Ramos (cell line): ENCODE data around the gene ESR1.
"Not testable (repeated sequence)": the region's sequence is repeated elsewhere in the genome, so short reads cannot be mapped to it uniquely, and the experiment has no call there.

Source experiments
- in situ Hi-C: fragments of 300-500 bp; cut with MboI; formaldehyde crosslinking; loops from one replicate; pipeline ENCODE4 v1.14.3; 2022; ENCODE audit warnings: low sequenced_read_pairs; ENCODE audit not compliant: unreplicated experiment

Gene ESR1

DNA sequence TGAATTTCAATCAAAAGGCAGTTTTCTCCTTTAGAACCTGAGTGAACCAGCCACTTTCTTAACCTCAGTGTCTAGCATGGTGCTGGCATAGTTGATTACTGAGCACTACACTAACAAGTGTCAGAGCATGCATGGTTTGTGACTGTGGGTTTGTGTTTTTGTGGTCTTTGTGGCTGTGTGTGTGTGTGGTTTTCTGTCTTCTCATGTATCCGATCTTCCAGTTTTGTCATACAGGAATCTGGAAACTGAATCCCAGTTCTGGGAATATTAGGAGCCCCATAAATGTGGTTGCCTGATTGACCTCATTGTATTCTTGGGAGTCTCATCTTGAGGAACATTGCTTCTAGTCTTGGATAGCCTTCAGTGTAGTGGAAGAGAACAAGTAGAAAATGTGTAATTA is 73.7 kb downstream of the ESR1 start:
- in situ Hi-C loops = no loop called here

DNA sequence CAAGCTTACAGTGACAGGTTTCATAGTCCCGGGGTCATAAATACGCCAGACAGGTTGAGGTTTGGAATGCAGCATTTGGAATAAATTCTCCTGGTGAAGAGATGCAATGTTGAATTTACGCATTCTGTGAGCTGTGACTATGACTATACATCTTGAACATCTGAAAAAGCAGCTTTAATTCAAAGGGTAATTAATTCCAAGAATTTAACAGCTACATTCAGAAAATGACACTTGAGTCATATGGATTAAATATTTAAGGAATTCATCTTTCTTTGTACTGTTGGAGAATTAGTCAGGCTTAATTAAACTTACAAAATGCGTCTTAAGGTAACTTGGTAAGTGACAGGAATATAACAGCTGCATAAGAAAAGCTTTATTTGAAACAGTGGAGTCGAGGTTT is 74.7 kb downstream of the ESR1 start:
- in situ Hi-C loops = no loop called here

DNA sequence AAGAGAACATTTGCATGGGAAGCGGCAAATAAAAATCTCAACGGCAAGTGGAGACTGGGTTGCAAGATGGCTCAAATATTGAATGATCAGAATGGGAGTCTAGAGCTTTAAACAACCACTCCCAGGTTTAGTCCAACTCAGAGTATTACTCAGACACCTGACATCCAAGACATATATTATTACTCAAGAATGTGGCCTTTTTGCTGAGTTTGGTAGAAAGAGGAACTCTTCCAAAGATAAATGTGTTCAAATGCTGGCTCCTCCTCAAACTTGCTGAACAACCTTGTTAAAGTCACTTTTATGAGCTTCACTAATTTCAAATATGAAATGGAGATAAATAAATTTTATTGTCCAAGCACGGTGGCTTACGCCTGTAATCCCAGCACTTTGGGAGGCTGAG is 77.8 kb downstream of the ESR1 start:
- in situ Hi-C loops = no loop called here

DNA sequence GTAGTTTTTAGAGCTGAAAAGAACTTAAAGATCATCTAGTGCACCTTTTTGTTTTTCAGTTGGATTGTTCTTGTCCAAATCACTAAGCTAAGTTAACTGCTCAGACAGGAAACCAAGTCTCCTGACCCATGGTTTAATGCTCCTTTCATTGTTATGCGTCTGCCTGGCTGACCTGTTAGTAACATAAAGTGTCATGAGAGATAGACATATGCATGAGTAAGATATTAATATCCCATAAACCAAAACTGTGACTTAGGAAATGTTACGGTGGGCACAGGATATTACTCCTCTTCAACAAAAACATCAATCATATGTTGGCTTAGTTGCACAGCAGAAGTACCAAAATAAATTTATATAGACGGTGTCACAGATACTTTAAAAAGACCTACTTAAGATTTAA is 84.0 kb downstream of the ESR1 start:
- in situ Hi-C loops = no loop called here

DNA sequence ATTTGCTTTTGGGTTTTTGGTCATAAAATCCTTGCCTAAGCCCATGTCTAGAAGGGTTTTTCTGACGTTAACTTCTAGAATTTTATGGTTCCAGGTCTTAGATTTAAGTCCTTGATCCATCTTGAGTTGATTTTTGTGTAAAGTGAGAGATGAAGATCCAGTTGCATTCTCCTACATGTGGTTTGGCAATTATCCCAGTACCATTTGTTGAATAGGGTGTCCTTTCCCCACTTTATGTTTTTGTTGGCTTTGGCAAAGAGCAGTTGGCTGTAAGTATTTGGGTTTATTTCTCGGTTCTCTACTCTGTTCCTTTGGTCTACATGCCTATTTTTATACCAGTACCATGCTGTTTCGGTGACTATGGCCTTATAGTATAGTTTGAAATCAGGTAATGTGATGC is 86.9 kb downstream of the ESR1 start:
- in situ Hi-C loops = not testable (repeated sequence)

DNA sequence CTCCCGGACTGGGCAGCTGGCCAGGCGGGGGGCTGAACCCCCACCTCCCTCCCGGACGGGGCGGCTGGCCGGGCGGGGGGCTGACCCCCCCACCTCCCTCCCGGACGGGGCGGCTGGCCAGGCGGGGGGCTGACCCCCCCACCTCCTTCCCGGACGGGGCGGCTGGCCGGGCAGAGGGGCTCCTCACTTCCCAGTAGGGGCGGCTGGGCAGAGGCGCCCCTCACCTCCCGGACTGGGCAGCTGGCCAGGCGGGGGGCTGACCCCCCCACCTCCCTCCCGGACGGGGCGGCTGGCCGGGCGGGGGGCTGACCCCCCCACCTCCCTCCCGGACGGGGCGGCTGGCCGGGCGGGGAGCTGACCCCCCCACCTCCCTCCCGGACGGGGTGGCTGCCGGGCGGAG is 91.7 kb downstream of the ESR1 start:
- in situ Hi-C loops = not testable (repeated sequence)

DNA sequence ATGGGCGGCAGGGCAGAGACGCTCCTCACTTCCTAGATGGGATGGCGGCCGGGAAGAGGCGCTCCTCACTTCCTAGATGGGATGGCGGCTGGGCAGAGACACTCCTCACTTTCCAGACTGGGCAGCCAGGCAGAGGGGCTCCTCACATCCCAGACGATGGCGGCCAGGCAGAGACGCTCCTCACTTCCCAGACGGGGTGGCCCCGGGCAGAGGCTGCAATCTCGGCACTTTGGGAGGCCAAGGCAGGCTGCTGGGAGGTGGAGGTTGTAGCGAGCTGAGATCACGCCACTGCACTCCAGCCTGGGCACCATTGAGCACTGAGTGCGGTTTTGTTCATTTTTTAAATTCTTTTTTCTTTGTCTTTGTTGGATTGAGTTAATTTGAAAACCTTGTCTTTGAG is 92.3 kb downstream of the ESR1 start:
- in situ Hi-C loops = not testable (repeated sequence)

DNA sequence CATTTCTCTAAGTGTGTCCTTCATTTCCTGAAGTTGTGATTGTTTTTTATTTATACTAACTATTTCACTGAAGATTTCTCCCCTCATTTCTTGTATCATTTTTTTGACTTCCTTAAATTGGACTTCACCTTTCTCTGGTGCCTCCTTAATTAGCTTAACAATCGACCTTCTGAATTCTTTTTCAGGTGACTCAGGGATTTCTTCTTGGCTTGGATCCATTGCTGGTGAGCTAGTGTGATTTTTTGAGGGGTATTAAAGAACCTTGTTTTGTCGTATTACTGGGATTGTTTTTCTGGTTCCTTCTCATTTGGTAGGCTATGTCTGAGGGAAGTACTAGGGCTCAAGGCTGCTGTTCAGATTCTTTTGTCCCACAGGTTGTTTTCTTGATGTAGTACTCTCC is 92.8 kb downstream of the ESR1 start:
- in situ Hi-C loops = no loop called here

DNA sequence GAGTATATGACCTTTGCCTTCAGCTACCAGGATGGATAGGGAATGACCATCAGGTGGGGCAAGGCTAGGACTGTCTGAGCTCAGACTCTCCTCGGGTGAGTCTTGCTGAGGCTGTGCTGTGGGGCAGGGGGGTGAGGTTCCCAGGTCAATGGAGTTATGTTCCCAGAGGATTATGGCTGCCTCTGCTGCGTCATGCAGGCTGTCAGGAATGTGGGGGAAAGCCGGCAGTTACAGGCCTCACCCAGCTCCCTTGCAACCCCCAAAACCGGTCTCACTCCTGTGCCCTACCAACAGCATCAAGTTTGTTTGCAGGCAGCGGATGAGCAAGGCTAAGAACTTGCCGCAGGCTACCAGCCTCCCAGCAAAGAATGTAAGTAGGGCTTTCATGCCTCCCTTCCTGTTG is 93.5 kb downstream of the ESR1 start:
- in situ Hi-C loops = no loop called here

DNA sequence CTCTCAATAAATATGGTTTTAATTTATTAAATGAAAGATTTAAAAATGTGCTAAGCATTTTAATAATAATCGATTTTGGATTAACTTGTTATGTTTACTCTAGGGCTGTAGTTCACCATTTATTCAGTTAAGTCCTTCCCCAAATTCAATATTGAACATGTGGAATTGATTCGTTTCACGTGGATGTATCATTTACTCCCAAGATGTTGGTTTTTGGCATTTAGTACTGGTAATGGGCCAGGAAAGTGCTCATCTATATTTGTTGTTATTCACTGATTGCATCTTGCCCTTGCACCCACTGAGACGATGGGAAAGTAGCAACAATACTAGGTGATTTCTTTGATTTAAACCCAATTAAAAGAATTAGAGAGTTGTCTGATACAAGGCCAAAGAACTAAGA is 97.1 kb downstream of the ESR1 start:
- in situ Hi-C loops = no loop called here

DNA sequence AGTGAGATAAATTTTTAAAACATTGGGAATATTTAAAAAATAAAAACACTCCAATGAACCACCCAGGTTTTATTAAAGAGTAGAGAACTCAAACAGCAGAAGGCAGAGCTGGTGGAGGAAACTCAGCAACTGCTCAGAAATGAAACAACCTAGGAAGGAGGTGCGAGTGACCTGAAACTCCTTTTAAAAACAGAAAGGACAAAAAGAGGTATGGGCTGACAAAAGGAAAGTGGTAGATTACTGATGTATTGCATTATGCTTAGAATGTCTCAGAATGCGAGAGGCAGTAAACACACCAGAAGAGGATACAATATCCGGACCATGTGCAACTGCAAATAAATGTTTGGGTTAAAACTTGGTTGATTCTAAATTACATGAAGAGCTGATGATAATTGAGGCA is 97.6 kb downstream of the ESR1 start:
- in situ Hi-C loops = no loop called here

DNA sequence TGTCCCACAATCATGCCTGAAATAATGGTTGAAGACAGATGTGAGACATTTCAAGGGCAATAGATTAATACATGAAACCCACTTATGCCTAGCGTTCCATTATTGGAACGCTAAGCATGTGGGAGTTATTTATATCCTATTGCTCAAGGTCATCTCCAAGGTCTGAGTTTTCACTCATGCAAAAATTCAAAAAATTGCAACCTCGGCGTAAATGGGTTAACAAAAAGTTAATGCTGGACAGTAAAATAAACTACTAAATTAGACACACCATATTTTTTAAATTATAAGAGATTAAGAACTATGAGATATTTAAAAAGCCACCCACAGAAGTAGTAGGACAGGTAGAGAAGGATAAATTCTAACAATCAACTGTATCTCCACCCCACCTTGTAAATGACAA is 98.4 kb downstream of the ESR1 start:
- in situ Hi-C loops = no loop called here

DNA sequence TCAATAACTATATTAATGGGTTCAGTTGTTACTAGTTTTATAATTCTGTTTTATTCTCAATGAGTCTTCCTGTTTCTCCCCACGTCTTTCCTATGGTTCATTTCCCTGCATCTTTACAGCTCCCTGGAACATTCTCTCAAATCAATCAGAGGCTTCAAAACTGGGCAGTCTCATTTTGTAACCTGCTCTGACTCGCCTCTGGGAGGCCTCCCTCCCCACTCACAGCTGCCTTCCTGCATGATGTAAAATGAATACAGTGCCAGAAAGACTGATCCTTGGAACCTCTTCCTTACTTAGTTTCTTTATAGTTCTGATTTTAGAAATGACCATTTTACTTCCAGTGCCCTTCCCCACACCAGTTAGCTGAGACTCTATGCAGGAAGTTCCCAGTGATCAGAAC is 103.9 kb downstream of the ESR1 start:
- in situ Hi-C loops = no loop called here

DNA sequence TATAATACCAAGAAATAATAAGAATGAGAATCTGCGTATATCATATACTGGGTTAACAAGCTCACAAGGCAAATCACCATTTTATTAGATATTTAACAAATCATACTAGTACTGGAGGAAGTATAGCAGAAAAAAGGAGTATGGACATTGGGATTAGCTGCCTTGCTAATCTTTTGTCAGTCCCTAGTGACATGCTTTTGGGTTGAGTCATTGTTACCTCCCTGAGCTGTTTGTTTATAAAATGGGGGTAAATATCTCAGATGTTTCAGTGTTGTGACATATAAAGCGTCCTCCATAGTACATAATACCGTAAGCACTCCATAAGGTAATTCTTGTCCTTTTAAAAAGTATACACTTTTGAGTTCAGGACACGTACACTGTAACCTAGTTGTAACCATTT is 107.0 kb downstream of the ESR1 start:
- in situ Hi-C loops = no loop called here

DNA sequence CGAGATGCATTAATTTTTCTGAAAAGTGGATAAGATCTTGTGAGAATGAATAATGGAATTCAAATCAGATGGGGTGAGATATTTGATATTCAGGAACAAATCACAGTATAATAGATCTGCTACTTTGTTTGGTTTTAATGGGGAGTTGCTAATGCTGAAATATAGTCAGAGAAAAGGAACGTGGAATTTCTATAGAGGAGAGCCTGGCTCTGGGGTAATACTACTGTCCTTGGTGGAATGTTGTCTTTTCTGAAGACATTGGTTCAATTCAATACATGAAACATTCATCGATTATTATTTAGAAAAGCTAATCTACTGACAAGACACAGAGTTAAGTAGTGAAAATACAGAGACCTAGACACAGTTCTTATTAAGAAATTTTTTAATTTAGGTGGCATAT is 108.6 kb downstream of the ESR1 start:
- in situ Hi-C loops = no loop called here

DNA sequence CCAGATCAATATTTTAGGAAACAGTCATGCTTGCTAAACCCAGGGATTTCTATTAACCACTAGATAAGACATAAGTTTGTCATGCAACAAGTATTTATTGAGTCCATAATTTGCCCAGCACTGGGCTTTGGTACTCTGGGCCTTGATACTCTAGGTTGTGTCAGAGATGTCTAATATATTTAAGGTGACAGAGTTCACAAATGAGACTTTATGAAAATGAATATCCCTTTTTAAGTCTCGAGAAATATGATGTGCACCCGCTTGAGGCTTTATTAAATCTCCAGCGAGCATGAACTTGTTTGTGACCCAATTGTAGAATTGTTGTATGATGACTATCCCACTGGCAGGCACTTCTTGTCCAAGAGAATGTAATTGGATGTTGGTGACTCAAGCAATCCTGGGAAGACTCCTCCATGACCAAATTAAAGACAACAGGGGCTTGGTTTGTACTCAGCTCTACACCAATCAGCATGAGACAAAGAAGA is 109.2 kb downstream of the ESR1 start:
- in situ Hi-C loops = no loop called here

DNA sequence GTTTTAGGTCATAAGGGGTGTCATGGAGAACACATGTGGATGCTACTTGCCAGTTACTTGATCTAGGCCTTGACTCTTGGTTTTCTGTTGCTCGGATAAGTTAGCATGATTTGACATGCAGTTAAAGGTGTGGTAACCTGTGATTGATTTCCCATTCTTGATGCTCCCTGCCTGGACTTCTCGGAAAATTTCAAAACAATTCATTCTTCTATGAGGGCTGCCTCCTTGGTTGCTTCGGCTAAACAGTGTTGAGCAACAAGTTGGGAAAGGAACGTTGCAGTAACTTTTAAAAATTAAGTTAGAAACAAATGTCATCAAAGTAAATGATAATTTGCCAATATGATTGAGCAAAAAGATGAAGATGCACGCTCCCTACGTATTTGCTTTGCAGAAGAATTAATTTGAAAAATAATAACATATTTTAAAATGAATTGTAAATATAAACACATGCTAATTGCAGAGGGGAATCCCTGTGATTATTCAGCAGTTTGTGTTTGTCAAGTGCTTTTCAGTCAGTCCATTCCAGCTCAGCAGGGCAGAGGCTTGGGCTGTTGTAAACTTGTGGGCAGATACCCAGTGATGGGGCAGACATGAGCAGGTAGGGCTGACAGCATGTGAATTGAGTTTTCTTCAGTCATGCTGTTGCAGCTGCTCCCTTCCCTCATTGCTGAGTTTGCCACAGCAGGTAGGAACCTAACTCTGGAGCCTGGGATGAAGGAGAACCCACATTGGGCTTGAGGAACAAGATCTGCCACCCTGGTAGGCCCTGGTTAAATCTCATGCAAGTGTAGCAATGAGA is 110.2 kb downstream of the ESR1 start:
- in situ Hi-C loops = no loop called here

DNA sequence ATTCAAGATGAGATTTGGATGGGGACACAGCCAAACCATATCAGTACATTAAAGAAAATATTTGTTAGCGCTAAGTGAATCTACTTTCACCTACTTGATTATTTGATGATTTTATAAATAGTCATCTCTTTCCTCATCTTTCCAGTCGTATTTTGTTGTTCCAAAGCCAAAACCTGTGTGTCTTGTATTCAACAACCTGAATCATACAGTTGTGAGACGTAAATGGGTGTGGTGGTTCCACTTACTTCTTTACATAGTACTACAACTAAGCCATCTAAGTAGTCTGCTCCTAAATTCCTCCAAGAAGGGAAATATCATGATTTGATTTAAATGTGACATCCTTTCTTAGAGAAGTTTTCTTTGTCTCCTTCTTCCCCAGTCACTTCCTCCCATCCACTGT is 132.8 kb downstream of the ESR1 start:
- in situ Hi-C loops = no loop called here

DNA sequence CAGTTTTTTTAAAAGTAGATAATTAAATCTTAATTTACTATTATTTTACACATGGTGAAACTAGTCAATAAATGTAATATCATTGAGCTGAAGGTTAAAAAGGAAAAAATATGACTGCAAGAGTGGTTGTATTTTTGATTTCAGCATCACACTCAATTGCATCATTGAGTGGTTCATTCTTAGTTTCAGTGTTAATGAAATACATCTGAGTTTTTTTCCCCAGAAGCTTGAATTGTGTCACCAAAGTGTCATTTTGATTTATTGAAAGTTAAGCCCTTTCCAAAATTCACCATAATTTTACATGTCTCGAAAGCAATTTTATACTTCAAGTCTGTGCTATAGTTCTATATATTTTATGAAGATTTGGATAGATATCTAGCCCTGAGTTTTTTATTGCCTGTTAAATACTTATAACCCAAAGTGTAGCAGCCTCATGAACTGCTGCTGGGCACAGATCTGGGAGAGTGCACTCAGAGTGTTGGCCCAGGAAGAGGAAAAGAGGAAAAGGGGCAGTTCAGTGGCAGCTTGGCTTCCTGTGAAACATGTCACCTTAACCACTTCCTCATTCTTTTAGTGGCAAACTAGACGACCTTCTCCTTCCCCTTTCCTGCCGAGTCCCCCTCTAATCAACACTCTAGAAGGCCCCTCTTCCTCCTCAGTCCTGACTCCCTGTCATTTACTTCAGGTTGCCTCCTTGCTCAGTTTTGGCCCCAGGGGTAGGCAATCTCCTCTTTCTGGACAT is 140.7 kb downstream of the ESR1 start:
- in situ Hi-C loops = no loop called here

DNA sequence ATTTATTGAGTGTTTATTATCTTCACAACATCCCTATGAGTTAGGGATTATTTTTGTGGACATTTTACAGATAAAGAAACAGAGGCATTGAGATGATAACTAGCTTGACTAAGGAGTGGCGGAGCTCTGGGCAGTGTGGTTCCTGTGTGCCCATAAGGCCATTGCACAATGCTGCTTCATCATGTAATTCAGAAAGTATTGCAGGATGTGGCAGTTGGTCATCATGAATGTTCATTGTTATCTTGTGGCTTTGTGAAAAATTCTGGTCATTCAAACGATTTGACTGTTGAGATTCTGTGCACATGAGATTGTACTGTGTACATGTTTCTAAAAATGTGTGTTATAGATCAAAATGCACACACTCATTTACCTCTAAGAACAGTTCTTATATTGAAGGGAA is 150.8 kb downstream of the ESR1 start:
- in situ Hi-C loops = no loop called here

DNA sequence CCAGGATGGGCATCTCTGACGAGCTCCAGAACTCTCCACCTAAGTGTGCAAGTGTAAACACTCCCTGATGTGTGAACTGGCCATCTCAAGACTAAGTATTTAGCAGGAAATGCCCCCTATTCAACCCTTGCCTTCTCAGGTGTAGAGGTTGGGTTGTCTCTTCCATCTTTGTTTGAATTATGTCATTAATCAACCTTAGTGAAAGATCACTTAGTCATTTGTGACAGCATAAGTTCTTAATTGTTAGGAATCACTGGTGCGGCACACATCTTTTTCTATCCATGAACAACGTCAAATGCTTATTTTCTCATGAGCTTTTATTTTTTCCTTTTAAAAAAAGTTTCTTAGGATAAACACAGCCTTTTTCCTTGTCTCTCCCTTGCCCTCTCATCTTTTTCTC is 151.6 kb downstream of the ESR1 start:
- in situ Hi-C loops = no loop called here

DNA sequence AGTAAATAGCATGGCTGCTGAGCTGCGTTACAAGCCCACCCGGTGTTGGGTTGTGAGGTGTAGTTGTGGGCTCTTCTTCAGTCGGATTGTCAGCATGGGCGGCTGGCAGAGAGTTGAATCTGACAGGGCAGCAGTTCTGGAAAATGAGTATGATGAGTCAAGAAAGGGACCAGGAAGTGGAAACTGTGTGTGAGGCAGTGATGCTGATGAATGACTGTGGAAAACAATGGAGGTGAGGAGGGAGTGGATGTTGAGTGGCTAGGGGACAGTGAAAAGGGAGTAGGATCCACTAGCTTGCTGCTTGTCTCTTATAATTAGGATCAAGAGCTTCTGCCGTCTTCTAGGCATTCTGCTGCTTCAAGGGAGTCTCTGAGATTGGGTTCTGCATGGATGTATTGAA is 154.3 kb downstream of the ESR1 start:
- in situ Hi-C loops = no loop called here
